HCT116 (cell line): ENCODE results near the gene NCAPD3. TPM values are rescaled to one million over a fixed set of nuclear protein-coding genes. Genes with fewer than 3 reads are reported as not detected.

ENCODE experiments used
- ATAC-seq: fragments of 200-7000 bp; cut with Tn5 transposase; 2 replicates; pipeline ENCODE4 v1.9.1; 2020; ENCODE audit warnings: mild to moderate bottlenecking, moderate library complexity
- BruUV-seq: library from RNA; stranded (reverse); fragments of 400-500 nt; replicated peaks from 2 replicates; lab custom pipeline; 2021; lab: Mats Ljungman, UMichigan
- CTCF ChIA-PET: fragments of 300-600 bp; sonication (Branson Sonifier 250); formaldehyde crosslinking; loops from one replicate; lab custom pipeline; 2021; ENCODE audit warnings: antibody characterized with exemption; lab: Charles Lee
- POLR2A ChIA-PET: fragments of 300-600, 350-600 bp; sonication (Branson Sonifier 250); formaldehyde crosslinking; loops from one replicate; lab custom pipeline; 2021; ENCODE audit warnings: antibody characterized with exemption; lab: Charles Lee
- RAD21 ChIA-PET, 2 experiments: fragments of 300-600 bp; sonication (Branson Sonifier 250); formaldehyde crosslinking; loops; one replicate each; lab custom pipeline; 2023; ENCODE audit warnings: low total read pairs in 2 of 2; ENCODE audit not compliant: uncharacterized antibody in 2 of 2, unreplicated experiment in 2 of 2, low non-redundant PET in 1 of 2; lab: Charles Lee
- DNase-seq: peaks from one replicate; pipeline ENCODE4 v3.0.0-alpha.2; 2010; ENCODE audit warnings: low read depth, low spot score
- H2AFZ ChIP-seq: fragments of 200-600 bp; shearing (Covaris generic), sonication (generic); 2 replicates; pipeline ENCODE4 v1.6.1; 2017; ENCODE audit warnings: low read depth, mixed run types, mixed read lengths, antibody characterized with exemption, low read length; ENCODE audit not compliant: poor library complexity, severe bottlenecking
- H3K27ac ChIP-seq: 2 replicates; pipeline ENCODE4 v1.5.1; 2012; ENCODE audit warnings: low read depth, low read length
- H3K27me3 ChIP-seq: fragments of 200-600 bp; sonication (generic); 2 replicates; pipeline ENCODE4 v1.6.1; 2016; ENCODE audit warnings: mixed run types, low read length, mixed read lengths; ENCODE audit not compliant: insufficient read depth
- H3K36me3 ChIP-seq, 2 experiments: fragments of 200-500 bp in 1 of 2; fragments of 200-600 bp in 1 of 2; sonication (Bioruptor generic) in 1 of 2; sonication (generic) in 1 of 2; 2 replicates each; pipeline versions ENCODE4 v1.5.1 to v1.6.1; 2014 to 2016; ENCODE audit warnings: low read length in 2 of 2, inconsistent platforms in 1 of 2, mixed read lengths in 1 of 2, mixed run types in 1 of 2; ENCODE audit not compliant: insufficient read depth in 2 of 2, control insufficient read depth in 1 of 2
- H3K4me1 ChIP-seq, 2 experiments: fragments of 200-600 bp in 1 of 2; sonication (generic) in 1 of 2; 2 replicates each; pipeline versions ENCODE4 v1.5.1 to v1.6.1; 2012 to 2017; ENCODE audit warnings: low read length in 2 of 2, inconsistent platforms in 1 of 2, mild to moderate bottlenecking in 1 of 2, mixed read lengths in 1 of 2, mixed run types in 1 of 2, moderate library complexity in 1 of 2; ENCODE audit not compliant: insufficient read depth in 2 of 2, control insufficient read depth in 1 of 2
- H3K4me2 ChIP-seq: fragments of 200-600 bp; sonication (generic); 2 replicates; pipeline ENCODE4 v1.6.1; 2017; ENCODE audit warnings: mixed run types, low read length, mixed read lengths
- H3K4me3 ChIP-seq, 2 experiments: fragments of 200-600 bp in 1 of 2; sonication (generic) in 1 of 2; replicated peaks in 1 of 2; 2 replicates each; pipeline ENCODE4 v1.5.1; 2011 to 2016; ENCODE audit warnings: low read length in 2 of 2, control low read depth in 1 of 2, low read depth in 1 of 2, mild to moderate bottlenecking in 1 of 2, mixed read lengths in 1 of 2, mixed run types in 1 of 2
- H3K79me2 ChIP-seq: fragments of 200-600 bp; sonication (generic); 2 replicates; pipeline ENCODE4 v1.6.1; 2017; ENCODE audit warnings: mild to moderate bottlenecking, mixed run types, low read length, moderate library complexity, mixed read lengths; ENCODE audit not compliant: insufficient read depth
- H3K9ac ChIP-seq: fragments of 200-600 bp; sonication (generic); 2 replicates; pipeline ENCODE4 v1.6.1; 2016; ENCODE audit warnings: low read length, mixed read lengths
- H3K9me2 ChIP-seq: fragments of 200-600 bp; sonication (generic), shearing (Covaris generic); 2 replicates; pipeline ENCODE4 v1.6.1; 2017; ENCODE audit warnings: mixed run types, mild to moderate bottlenecking, moderate library complexity; ENCODE audit not compliant: insufficient read depth
- H3K9me3 ChIP-seq, 2 experiments: fragments of 200-500 bp in 1 of 2; fragments of 200-600 bp in 1 of 2; sonication (Bioruptor generic) in 1 of 2; sonication (generic) in 1 of 2; 2 replicates each; pipeline ENCODE4 v1.6.1; 2014 to 2017; ENCODE audit warnings: low read length in 2 of 2, mixed read lengths in 2 of 2, inconsistent platforms in 1 of 2, low read depth in 1 of 2, mild to moderate bottlenecking in 1 of 2, mixed run types in 1 of 2, moderate library complexity in 1 of 2; ENCODE audit not compliant: control insufficient read depth in 1 of 2, insufficient read depth in 1 of 2
- H4K20me1 ChIP-seq: fragments of 200-600 bp; sonication (generic), shearing (Covaris generic); 2 replicates; pipeline ENCODE4 v1.6.1; 2017; ENCODE audit warnings: mixed run types, mild to moderate bottlenecking, moderate library complexity; ENCODE audit not compliant: insufficient read depth
- ATF3 ChIP-seq: IDR thresholded peaks from 2 replicates; pipeline ENCODE4 v1.6.1; 2012
- CEBPB ChIP-seq: IDR thresholded peaks from 2 replicates; pipeline ENCODE4 v1.6.1; 2012; ENCODE audit warnings: low read depth
- CTCF ChIP-seq, 3 experiments: fragments of 200-600 bp in 1 of 3; sonication (generic) in 1 of 3; IDR thresholded peaks in 2 of 3; conservative IDR thresholded peaks in 1 of 3; 2 replicates each; pipeline ENCODE4 v1.5.1; 2012 to 2017; ENCODE audit warnings: low read depth in 2 of 3, low read length in 2 of 3, antibody characterized with exemption in 1 of 3, borderline replicate concordance in 1 of 3, control low read depth in 1 of 3, mild to moderate bottlenecking in 1 of 3, mixed read lengths in 1 of 3, mixed run types in 1 of 3, moderate library complexity in 1 of 3; ENCODE audit not compliant: insufficient read depth in 1 of 3
- EZH2 ChIP-seq: fragments of 200-600 bp; sonication (generic); IDR thresholded peaks from 2 replicates; pipeline ENCODE4 v1.6.1; 2017; ENCODE audit warnings: antibody characterized with exemption, mixed run types
- FOSL1 ChIP-seq: IDR thresholded peaks from 2 replicates; pipeline ENCODE4 v1.6.1; 2012; ENCODE audit warnings: low read depth
- JUND ChIP-seq: IDR thresholded peaks from 2 replicates; pipeline ENCODE4 v1.6.1; 2012
- MAX ChIP-seq: IDR thresholded peaks from 2 replicates; pipeline ENCODE4 v1.6.1; 2012
- POLR2A ChIP-seq: IDR thresholded peaks from 2 replicates; pipeline ENCODE4 v1.7.0; 2011; ENCODE audit warnings: borderline replicate concordance; ENCODE audit not compliant: insufficient read depth, insufficient read length; ENCODE audit errors: extremely low read depth
- RAD21 ChIP-seq: IDR thresholded peaks from 2 replicates; pipeline ENCODE4 v1.6.1; 2012; ENCODE audit warnings: low read depth, mild to moderate bottlenecking
- REST ChIP-seq: IDR thresholded peaks from 2 replicates; pipeline ENCODE4 v1.6.1; 2012; ENCODE audit warnings: low read depth
- SP1 ChIP-seq: IDR thresholded peaks from 2 replicates; pipeline ENCODE4 v1.6.1; 2012; ENCODE audit warnings: low read depth
- SRF ChIP-seq: IDR thresholded peaks from 2 replicates; pipeline ENCODE4 v1.6.1; 2012; ENCODE audit warnings: low read depth
- TCF7L2 ChIP-seq: IDR thresholded peaks from 2 replicates; pipeline ENCODE4 v1.7.0; 2011; ENCODE audit warnings: borderline replicate concordance, inconsistent platforms; ENCODE audit not compliant: insufficient read depth, insufficient read length; ENCODE audit errors: extremely low read depth
- YY1 ChIP-seq: IDR thresholded peaks from 2 replicates; pipeline ENCODE4 v1.6.1; 2011; ENCODE audit warnings: low read length, low read depth, moderate library complexity, mild to moderate bottlenecking; ENCODE audit not compliant: insufficient replicate concordance; ENCODE audit errors: extremely low read depth
- ZBTB33 ChIP-seq: IDR thresholded peaks from 2 replicates; pipeline ENCODE4 v1.6.1; 2011; ENCODE audit warnings: mild to moderate bottlenecking, low read length, moderate library complexity; ENCODE audit not compliant: insufficient replicate concordance; ENCODE audit errors: extremely low read depth
- ZFX ChIP-seq: fragments of 450-650 bp; IDR thresholded peaks from 2 replicates; pipeline ENCODE4 v1.6.1; 2017
- ZNF274 ChIP-seq: fragments of 200-500 bp; sonication (Bioruptor generic); IDR thresholded peaks from 2 replicates; pipeline ENCODE4 v1.6.1; 2014; ENCODE audit warnings: mild to moderate bottlenecking, low read depth, low read length, inconsistent platforms
- intact Hi-C: fragments of 100-400 bp; cut with micrococcal nuclease; formaldehyde crosslinking; loops from 2 replicates; pipeline ENCODE4 v1.10.0; 2022
- total RNA-seq: library from RNA; stranded (reverse); gene quantifications from one replicate; pipeline ENCODE4 v1.2.1, GENCODE V29; 2021; ENCODE audit not compliant: unreplicated experiment

The NCAPD3 gene
- total RNA-seq, 1 experiment from 2014 or later: 71.0 TPM

- intact Hi-C loops: loop anchor here (1.0 kb wide), 2 partner anchors 89 to 212 kb away; no protein-coding TSS in a partner anchor
- ChIA-PET POLR2A (no interaction called here), RAD21 (no interaction called here), CTCF (interaction anchor here (1.0 to 1.6 kb wide), 3 partner anchors 89 to 211 kb away, joined by 3 to 6 read pairs (median 4); no protein-coding TSS in a partner anchor)
- no peak overlapping the region for H3K27ac ChIP-seq
- H4K20me1 ChIP-seq: no peaks in the 10 kb centered on the region
- H2AFZ ChIP-seq: peak overlapping the region; percentile 89
- TF ChIP-seq CTCF (IDR thresholded peaks at IDR 0.05 in 2 of 3, conservative IDR thresholded peaks at IDR 0.05 in 1 of 3; ENCODE audit: borderline replicate concordance in 1 of 3, insufficient read depth in 1 of 3, low read depth in 2 of 3, low read length in 2 of 3) (no peak), JUND (no peak), MAX (no peak), SP1 (no peak), TCF7L2 (no peak), REST (no peak), CEBPB (no peak), ZBTB33 (no peak), RAD21 (no peak), ZFX (no peak), YY1 (no peak), ATF3 (no peak), POLR2A (no peak), SRF (no peak), FOSL1 (no peak), ZNF274 (no peak), EZH2 (no peak)
- no peaks in the 10 kb centered on the region for H3K36me3 ChIP-seq
- no peaks in the 10 kb centered on the region for H3K9me2 ChIP-seq
- BruUV-seq: no TSS peak
- H3K9me3 ChIP-seq: no peaks in the 10 kb centered on the region
- no peaks in the 10 kb centered on the region for H3K79me2 ChIP-seq
- DNase-seq (no peak), ATAC-seq (0 out of 2 replicates have a peak, but pooled peaks have one; percentile 11)
- H3K4me1 ChIP-seq: no peaks in the 10 kb centered on the region; a peak in 1 of 4 replicates
- H3K27me3 ChIP-seq: peaks cover 13% of the 10 kb centered on the region
- no peak overlapping the region for H3K4me3 ChIP-seq
- peak overlapping the region; percentile 43 for H3K4me2 ChIP-seq
- H3K9ac ChIP-seq: no peak overlapping the region
Measured at GRCh38 chr11:134139303-134139872, 84.4 kb downstream of the NCAPD3 start.
